Duodenal mucosa (tissue), 2 donors: ENCODE measurements around the gene LRMDA.
"Not testable (repeated sequence)": the region's sequence is repeated elsewhere in the genome, so short reads cannot be mapped to it uniquely, and the experiment has no call there.

Experiments
- H3K27ac ChIP-seq: one replicate; pipeline ENCODE4 v1.7.0; 2013; ENCODE audit warnings: low read depth, low read length
- H3K27me3 ChIP-seq, 2 donors: one replicate each; pipeline ENCODE4 v1.7.0; 2013; ENCODE audit warnings: low read length in 2 of 2, control low read depth in 1 of 2; ENCODE audit not compliant: insufficient read depth in 2 of 2, control insufficient read depth in 1 of 2
- H3K36me3 ChIP-seq, 2 donors: one replicate each; pipeline ENCODE4 v1.7.0; 2013; ENCODE audit warnings: low read length in 2 of 2, control low read depth in 1 of 2; ENCODE audit not compliant: insufficient read depth in 2 of 2, control insufficient read depth in 1 of 2
- H3K4me1 ChIP-seq, 2 donors: one replicate each; pipeline ENCODE4 v1.7.0; 2013; ENCODE audit warnings: low read length in 2 of 2, control low read depth in 1 of 2; ENCODE audit not compliant: insufficient read depth in 2 of 2, control insufficient read depth in 1 of 2
- H3K4me3 ChIP-seq, 2 donors: one replicate each; pipeline ENCODE4 v1.7.0; 2013; ENCODE audit warnings: low read length in 2 of 2, low read depth in 1 of 2
- H3K9ac ChIP-seq, 2 donors: one replicate each; pipeline ENCODE4 v1.7.0; 2013; ENCODE audit warnings: low read length in 2 of 2, low read depth in 1 of 2
- H3K9me3 ChIP-seq, 2 donors: one replicate each; pipeline ENCODE4 v1.7.0; 2013; ENCODE audit warnings: low read length in 2 of 2, control low read depth in 1 of 2; ENCODE audit not compliant: control insufficient read depth in 1 of 2

Gene LRMDA

GRCh38 chr10:76577455-76577854 lies 1146.0 kb downstream of the LRMDA start:
- no peak overlapping the region for H3K9ac ChIP-seq
- no peak overlapping the region for H3K27ac ChIP-seq
- no peaks in the 10 kb centered on the region for H3K4me1 ChIP-seq
- H3K4me3 ChIP-seq = no peak overlapping the region
- no peaks in the 10 kb centered on the region for H3K9me3 ChIP-seq
- no peaks in the 10 kb centered on the region for H3K36me3 ChIP-seq
- H3K27me3 ChIP-seq = no peaks in the 10 kb centered on the region

DNA sequence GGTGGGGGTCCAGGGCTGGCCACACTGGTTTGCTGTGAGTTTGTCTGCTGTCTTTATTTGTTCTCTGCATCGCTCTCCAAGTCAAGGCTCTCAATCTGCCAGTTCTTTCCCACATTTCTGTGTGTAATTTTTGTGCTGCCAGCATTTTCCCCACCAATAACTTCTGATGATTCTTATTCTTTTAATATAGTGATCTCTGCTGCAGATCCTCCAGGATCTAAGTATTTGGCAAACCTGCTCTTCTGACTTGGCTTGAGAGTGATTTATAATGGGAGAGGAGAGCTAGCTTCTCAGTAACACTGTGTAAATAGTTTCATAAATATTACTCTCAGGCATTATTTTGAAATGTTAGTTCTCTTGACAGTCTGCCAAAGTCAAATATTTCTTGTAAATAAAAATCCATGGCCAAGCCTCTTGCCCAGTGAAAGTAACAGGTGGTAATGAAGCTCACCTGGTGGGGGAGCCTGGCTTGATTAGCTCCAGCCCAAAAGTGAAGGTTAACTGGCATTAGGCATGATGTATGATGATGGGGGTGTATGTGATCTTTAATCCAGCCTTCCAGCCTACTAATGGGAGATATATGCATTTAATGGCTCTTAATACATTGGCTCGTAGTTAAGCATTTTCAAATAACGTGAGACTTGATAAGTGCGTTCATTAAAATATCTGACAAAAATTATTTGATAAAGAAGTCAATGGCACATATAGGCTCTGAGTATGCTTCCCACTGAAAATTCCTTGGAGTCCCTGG lies 1150.3 kb downstream of the LRMDA start:
- Histone ChIP-seq H3K4me1 (no peaks in the 10 kb centered on the region), H3K9ac (no peak overlapping the region), H3K27ac (no peak overlapping the region), H3K27me3 (no peaks in the 10 kb centered on the region), H3K36me3 (no peaks in the 10 kb centered on the region), H3K4me3 (no peak overlapping the region), H3K9me3 (no peaks in the 10 kb centered on the region)

DNA sequence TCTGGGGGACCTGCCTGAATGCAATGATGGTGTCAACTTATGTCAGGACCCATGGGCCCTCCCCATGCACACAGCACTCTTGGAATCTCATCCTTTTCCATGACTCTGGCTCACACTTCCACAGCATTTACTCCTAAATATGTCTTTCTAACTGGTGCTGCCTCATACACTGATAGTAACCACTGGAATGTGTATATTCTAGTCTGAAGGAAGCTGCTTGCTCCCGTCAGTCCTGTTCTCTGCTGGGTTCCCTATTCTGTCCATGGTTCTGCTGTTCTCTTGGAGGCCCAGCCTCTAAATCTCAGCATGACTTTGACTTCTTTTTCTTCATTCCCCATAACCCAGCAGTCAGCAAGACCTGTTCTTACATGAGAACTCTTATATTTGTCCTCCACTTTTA lies 1151.1 kb downstream of the LRMDA start:
- Histone ChIP-seq H3K27me3 (no peaks in the 10 kb centered on the region), H3K4me3 (no peak overlapping the region), H3K9ac (no peak overlapping the region), H3K36me3 (no peaks in the 10 kb centered on the region), H3K4me1 (no peaks in the 10 kb centered on the region), H3K27ac (no peak overlapping the region), H3K9me3 (no peaks in the 10 kb centered on the region)

DNA sequence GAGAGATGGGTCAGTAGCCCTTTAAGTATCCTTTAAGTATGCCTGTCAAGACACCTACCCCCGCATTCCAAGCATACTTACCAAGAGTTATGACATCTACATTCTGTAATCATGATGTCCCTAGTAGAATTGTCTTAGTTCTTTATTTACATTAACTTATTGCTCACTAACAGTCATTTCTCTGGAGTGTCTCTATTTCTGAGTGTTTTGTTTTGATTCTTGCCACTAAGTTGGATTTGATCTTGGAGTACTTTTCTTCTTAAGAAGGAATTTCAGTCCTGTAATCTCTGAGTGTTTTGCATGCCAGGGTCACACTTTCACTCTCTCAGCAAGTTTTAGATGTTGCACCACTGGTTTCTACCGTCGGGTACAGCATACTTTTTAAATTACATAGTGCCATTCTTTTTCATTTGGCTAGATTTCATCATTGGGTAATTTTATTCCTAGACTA lies 1152.3 kb downstream of the LRMDA start:
- H3K9ac ChIP-seq = no peak overlapping the region
- H3K27me3 ChIP-seq = no peaks in the 10 kb centered on the region
- no peaks in the 10 kb centered on the region for H3K36me3 ChIP-seq
- H3K4me1 ChIP-seq = no peaks in the 10 kb centered on the region
- H3K9me3 ChIP-seq = no peaks in the 10 kb centered on the region
- no peak overlapping the region for H3K27ac ChIP-seq
- no peak overlapping the region for H3K4me3 ChIP-seq

DNA sequence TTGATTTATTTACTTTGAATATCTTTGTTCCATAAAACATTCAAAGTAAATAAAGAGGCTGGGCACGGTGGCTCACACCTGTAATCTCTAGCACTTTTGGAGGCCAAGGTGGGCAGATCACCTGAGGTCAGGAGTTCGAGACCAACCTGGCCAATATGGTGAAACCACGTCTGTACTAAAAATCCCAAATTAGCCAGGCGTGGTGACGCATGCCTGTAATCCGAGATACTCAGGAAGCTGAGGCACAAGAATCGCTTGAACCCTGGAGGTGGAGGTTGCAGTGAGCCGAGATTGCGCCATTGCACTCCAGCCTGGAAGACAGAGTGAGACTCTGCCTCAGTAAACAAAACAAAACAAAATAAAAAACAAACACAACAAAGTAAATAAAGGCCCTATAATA lies 1153.0 kb downstream of the LRMDA start:
- not testable (repeated sequence) for H3K9ac ChIP-seq, H3K4me3 ChIP-seq, H3K27ac ChIP-seq, H3K9me3 ChIP-seq, H3K4me1 ChIP-seq, H3K36me3 ChIP-seq, H3K27me3 ChIP-seq
